ENCODE measurements around the gene ADAMTS9. TPM values are rescaled to one million over a fixed set of nuclear protein-coding genes. Genes with fewer than 3 reads are reported as not detected.
A peak's percentile ranks its signal among the peaks of the same experiment; 100 is the strongest.

ADAMTS9 gene
- total RNA-seq, 1 experiment from 2014 or later = 1.8 TPM

DNA sequence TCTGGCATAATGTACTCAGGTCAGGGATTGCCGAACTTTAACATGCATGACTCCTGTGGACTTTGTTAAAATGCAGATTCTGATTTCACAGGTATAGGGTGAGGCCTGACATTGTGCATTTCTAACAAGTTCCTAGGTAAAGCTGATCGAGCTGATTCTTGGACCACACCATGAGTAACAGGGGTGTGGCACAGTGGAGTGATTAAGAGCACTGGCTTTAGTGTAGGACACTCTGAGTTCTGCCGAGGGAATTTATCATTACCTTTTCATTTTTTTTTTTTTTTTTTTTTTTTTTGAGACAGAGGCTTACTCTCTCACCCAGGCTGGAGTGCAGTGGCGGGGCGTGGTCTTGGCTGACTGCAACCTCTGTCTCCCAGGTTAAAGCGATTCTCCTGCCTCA, 169.3 kb downstream of the ADAMTS9 start:
- ChIA-PET POLR2A (interaction anchor here (0.9 to 1.6 kb wide), 3 partner anchors 12 to 13 kb away, joined by 3 to 4 read pairs (median 3); no protein-coding TSS in a partner anchor), CTCF (interaction anchor here (0.6 to 2.5 kb wide), 6 partner anchors 12 to 660 kb away, joined by 3 to 19 read pairs (median 4); no protein-coding TSS in a partner anchor)
- Mint-ChIP-seq H3K4me3 (ENCODE audit: unreplicated experiment) (no peak overlapping the region), H3K36me3 (ENCODE audit: insufficient read depth, unreplicated experiment) (no peaks in the 10 kb centered on the region), H3K27ac (ENCODE audit: low read depth, unreplicated experiment) (no peak overlapping the region), H3K4me1 (ENCODE audit: insufficient read depth, unreplicated experiment) (peaks cover 19% of the 10 kb centered on the region), H3K27me3 (ENCODE audit: insufficient read depth, unreplicated experiment) (no peaks in the 10 kb centered on the region), H3K9me3 (ENCODE audit: unreplicated experiment) (peaks cover 7% of the 10 kb centered on the region)
- peak; percentile 57 for DNase-seq (ENCODE audit: unreplicated experiment)
- BruUV-seq (replicated peaks) = no TSS peak
- intact Hi-C loops (cut with micrococcal nuclease) = no loop called here
- TF ChIP-seq, protein P1, sequence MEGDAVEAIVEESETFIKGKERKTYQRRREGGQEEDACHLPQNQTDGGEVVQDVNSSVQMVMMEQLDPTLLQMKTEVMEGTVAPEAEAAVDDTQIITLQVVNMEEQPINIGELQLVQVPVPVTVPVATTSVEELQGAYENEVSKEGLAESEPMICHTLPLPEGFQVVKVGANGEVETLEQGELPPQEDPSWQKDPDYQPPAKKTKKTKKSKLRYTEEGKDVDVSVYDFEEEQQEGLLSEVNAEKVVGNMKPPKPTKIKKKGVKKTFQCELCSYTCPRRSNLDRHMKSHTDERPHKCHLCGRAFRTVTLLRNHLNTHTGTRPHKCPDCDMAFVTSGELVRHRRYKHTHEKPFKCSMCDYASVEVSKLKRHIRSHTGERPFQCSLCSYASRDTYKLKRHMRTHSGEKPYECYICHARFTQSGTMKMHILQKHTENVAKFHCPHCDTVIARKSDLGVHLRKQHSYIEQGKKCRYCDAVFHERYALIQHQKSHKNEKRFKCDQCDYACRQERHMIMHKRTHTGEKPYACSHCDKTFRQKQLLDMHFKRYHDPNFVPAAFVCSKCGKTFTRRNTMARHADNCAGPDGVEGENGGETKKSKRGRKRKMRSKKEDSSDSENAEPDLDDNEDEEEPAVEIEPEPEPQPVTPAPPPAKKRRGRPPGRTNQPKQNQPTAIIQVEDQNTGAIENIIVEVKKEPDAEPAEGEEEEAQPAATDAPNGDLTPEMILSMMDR (IDR thresholded peaks at IDR 0.05; ENCODE audit: unreplicated experiment) = no peak

GRCh38 chr3:64514889-64515288, 172.9 kb downstream of the ADAMTS9 start:
- DNase-seq (ENCODE audit: unreplicated experiment) = no peak
- Mint-ChIP-seq H3K27me3 (ENCODE audit: insufficient read depth, unreplicated experiment) (no peaks in the 10 kb centered on the region), H3K27ac (ENCODE audit: low read depth, unreplicated experiment) (no peak overlapping the region), H3K36me3 (ENCODE audit: insufficient read depth, unreplicated experiment) (no peaks in the 10 kb centered on the region), H3K4me1 (ENCODE audit: insufficient read depth, unreplicated experiment) (peaks cover 19% of the 10 kb centered on the region), H3K4me3 (ENCODE audit: unreplicated experiment) (no peak overlapping the region), H3K9me3 (ENCODE audit: unreplicated experiment) (no peaks in the 10 kb centered on the region)
- TF ChIP-seq, protein P1 (IDR thresholded peaks at IDR 0.05; ENCODE audit: unreplicated experiment) = no peak
- intact Hi-C loops (cut with micrococcal nuclease) = no loop called here
- no TSS peak for BruUV-seq (replicated peaks)
- CTCF ChIA-PET = interaction anchor here (1.4 kb wide), 1 partner anchor 16 kb away, joined by 4 read pairs; no protein-coding TSS in a partner anchor
- POLR2A ChIA-PET = no interaction called here

- intact Hi-C loops (cut with micrococcal nuclease) = no loop called here
- Mint-ChIP-seq H3K36me3 (ENCODE audit: insufficient read depth, unreplicated experiment) (no peaks in the 10 kb centered on the region), H3K4me1 (ENCODE audit: insufficient read depth, unreplicated experiment) (no peaks in the 10 kb centered on the region), H3K9me3 (ENCODE audit: unreplicated experiment) (no peaks in the 10 kb centered on the region), H3K27me3 (ENCODE audit: insufficient read depth, unreplicated experiment) (no peaks in the 10 kb centered on the region), H3K27ac (ENCODE audit: low read depth, unreplicated experiment) (no peak overlapping the region), H3K4me3 (ENCODE audit: unreplicated experiment) (no peak overlapping the region)
- TF ChIP-seq, protein P1 (IDR thresholded peaks at IDR 0.05; ENCODE audit: unreplicated experiment) = no peak
- BruUV-seq (replicated peaks) = no TSS peak
- ChIA-PET POLR2A (no interaction called here), CTCF (no interaction called here)
- no peak for DNase-seq (ENCODE audit: unreplicated experiment)
Measured at GRCh38 chr3:64509206-64509605, 178.6 kb downstream of the ADAMTS9 start.

GRCh38 chr3:64508140-64508539, 179.7 kb downstream of the ADAMTS9 start:
- H3K4me1 Mint-ChIP-seq (ENCODE audit: insufficient read depth, unreplicated experiment) = no peaks in the 10 kb centered on the region
- POLR2A ChIA-PET = no interaction called here

More at GRCh38 chr3:64508140-64508539, 179.7 kb downstream of the ADAMTS9 start:
- DNase-seq (ENCODE audit: unreplicated experiment) = no peak
- intact Hi-C loops (cut with micrococcal nuclease) = no loop called here
- no TSS peak for BruUV-seq (replicated peaks)
- Mint-ChIP-seq H3K4me3 (ENCODE audit: unreplicated experiment) (no peak overlapping the region), H3K27ac (ENCODE audit: low read depth, unreplicated experiment) (no peak overlapping the region), H3K36me3 (ENCODE audit: insufficient read depth, unreplicated experiment) (no peaks in the 10 kb centered on the region), H3K9me3 (ENCODE audit: unreplicated experiment) (no peaks in the 10 kb centered on the region), H3K27me3 (ENCODE audit: insufficient read depth, unreplicated experiment) (no peaks in the 10 kb centered on the region)
- CTCF ChIA-PET = interaction anchor here (0.6 kb wide), 1 partner anchor 545 kb away, joined by 3 read pairs; no protein-coding TSS in a partner anchor
- TF ChIP-seq, protein P1 (IDR thresholded peaks at IDR 0.05; ENCODE audit: unreplicated experiment) = no peak

Data from MCF 10A (cell line).